Spleen (tissue), 11 donors: ENCODE results near the gene STX16. TPM values are rescaled to one million over a fixed set of nuclear protein-coding genes. Genes with fewer than 3 reads are reported as not detected.
A peak's percentile ranks its signal among the peaks of the same experiment; 100 is the strongest.

Experiments
- DNase-seq: peaks from one replicate; pipeline ENCODE4 v3.0.0-alpha.2; 2020
- H3K27ac ChIP-seq, 8 donors: fragments of 200-600 bp; sonication (generic) in 7 of 8; 1 replicate in 4 of 8; 2 replicates in 4 of 8; pipeline versions ENCODE4 v1.5.0 to v1.8.0; 2016 to 2021; ENCODE audit warnings: inconsistent platforms in 4 of 8, mild to moderate bottlenecking in 4 of 8, moderate library complexity in 1 of 8
- H3K27me3 ChIP-seq, 7 donors: fragments of 200-600 bp; sonication (generic) in 6 of 7; replicated peaks in 1 of 7; 1 replicate in 4 of 7; 2 replicates in 3 of 7; pipeline versions ENCODE4 v1.5.0 to v1.8.0; 2016 to 2021; ENCODE audit warnings: inconsistent platforms in 3 of 7, mild to moderate bottlenecking in 1 of 7
- H3K36me3 ChIP-seq, 6 donors: fragments of 200-600 bp; sonication (generic) in 5 of 6; 1 replicate in 4 of 6; 2 replicates in 2 of 6; pipeline versions ENCODE4 v1.5.0 to v1.8.0; 2016 to 2021; ENCODE audit warnings: inconsistent platforms in 2 of 6
- H3K4me1 ChIP-seq, 6 donors: fragments of 200-600 bp; sonication (generic) in 5 of 6; 1 replicate in 3 of 6; 2 replicates in 3 of 6; pipeline versions ENCODE4 v1.5.0 to v1.8.0; 2016 to 2021; ENCODE audit warnings: inconsistent platforms in 3 of 6
- H3K4me3 ChIP-seq, 8 donors: fragments of 200-600 bp; sonication (generic) in 7 of 8; 1 replicate in 4 of 8; 2 replicates in 4 of 8; pipeline versions ENCODE4 v1.5.0 to v1.8.0; 2016 to 2021; ENCODE audit warnings: inconsistent platforms in 4 of 8, mild to moderate bottlenecking in 4 of 8, moderate library complexity in 2 of 8
- H3K9me3 ChIP-seq, 8 donors: fragments of 200-600 bp; sonication (generic) in 7 of 8; 1 replicate in 4 of 8; 2 replicates in 4 of 8; pipeline versions ENCODE4 v1.5.0 to v1.8.0; 2016 to 2021; ENCODE audit warnings: inconsistent platforms in 4 of 8
- CTCF ChIP-seq, 11 experiments: fragments of 200-600 bp in 7 of 11; fragments of 450-650 bp in 4 of 11; sonication (generic) in 4 of 11; IDR thresholded peaks in 8 of 11; conservative IDR thresholded peaks in 3 of 11; 1 replicate in 7 of 11; 2 replicates in 4 of 11; pipeline versions ENCODE4 v1.4.0 to v1.8.0; 2016 to 2021; ENCODE audit warnings: antibody characterized with exemption in 11 of 11, inconsistent platforms in 4 of 11, mild to moderate bottlenecking in 1 of 11
- POLR2A ChIP-seq, 3 donors: fragments of 450-650 bp; IDR thresholded peaks; one replicate each; pipeline ENCODE4 v1.5.1; 2017; ENCODE audit warnings: antibody characterized with exemption in 3 of 3, mild to moderate bottlenecking in 1 of 3
- POLR2AphosphoS5 ChIP-seq, 3 donors: sonication (generic); formaldehyde crosslinking; IDR thresholded peaks; one replicate each; pipeline ENCODE4 v1.5.1; 2017; ENCODE audit warnings: antibody characterized with exemption in 3 of 3
- WGBS, 5 donors: extraction: QIAGEN DNeasy Blood & Tissue Kit in 3 of 5; methylation state at CpG; one replicate each; pipeline versions ENCODE4 v1.1.5 to v1.1.7; 2013 to 2018; 5-methylcytosine and 5-hydroxymethylcytosine counted together
- intact Hi-C: fragments of 100-400 bp; cut with DNase I; formaldehyde crosslinking; loops from one replicate; pipeline ENCODE4 v1.15.0; 2023; ENCODE audit warnings: low total_unique reads
- polyA plus RNA-seq, 3 donors: library from polyadenylated mRNA; stranded (reverse); fragments of 200-250 nt; gene quantifications; one replicate each; pipeline ENCODE4 v1.2.1, GENCODE V29; 2013
- total RNA-seq, 7 donors: library from RNA; depleted of rRNA in 3 of 7; stranded (reverse); fragments of >200 nt in 3 of 7; fragmentation: NEBNext Ultra II Directional in 4 of 7; extraction: Animal tissue kit (Norgen Biotek cat#: 25700) in 4 of 7; gene quantifications; one replicate each; pipeline versions ENCODE4 v1.1.0 to v1.2.1, GENCODE V29; 2016 to 2021
- donor health status: healthy with polysubstance abuse.
- donor health status: DM: no; HTN: no; CAD: no; lungs with moderate emphysema.
- donor health status: DM: no; HTN: no; CAD: no.
- donor health status: Bipolar disorder and iron deficiency.
- donor health status: healthy.
- donor health status: DM: no; HTN: no; CAD: no.
- donor health status: DM: yes; HTN: yes; CAD: no.

STX16 gene
- total and polyA plus RNA-seq, 10 donors: 34.4 to 105 (median 75.0) TPM

- H3K27ac ChIP-seq: no peak overlapping the region
- H3K4me3 ChIP-seq: no peak overlapping the region
- DNase-seq: peak; percentile 61
- intact Hi-C loops: no loop called here
- 92 to 97% (median 96%) methylated on average over 8 to 16 of the region's 16 CpGs for WGBS, 5 donors
- H3K36me3 ChIP-seq: peaks cover 0 to 59% (median 15%) of the 10 kb centered on the region in 6 donors
- no peaks in the 10 kb centered on the region for H3K4me1 ChIP-seq
- TF ChIP-seq CTCF (IDR thresholded peaks at IDR 0.05 in 8 of 11, conservative IDR thresholded peaks at IDR 0.05 in 3 of 11) (no peak), POLR2AphosphoS5 (IDR thresholded peaks at IDR 0.05) (peak in 1 of 3 donors; percentile 14)
- H3K27me3 ChIP-seq: peaks cover 0 to 2% (median 0%) of the 10 kb centered on the region in 7 donors
- H3K9me3 ChIP-seq: no peaks in the 10 kb centered on the region
Observed at GRCh38 chr20:58714340-58714922, 63.3 kb downstream of the STX16 start.

GRCh38 chr20:58714923-58715351 is 63.9 kb downstream of the STX16 start:
- TF ChIP-seq CTCF (IDR thresholded peaks at IDR 0.05 in 8 of 11, conservative IDR thresholded peaks at IDR 0.05 in 3 of 11) (no peak), POLR2AphosphoS5 (IDR thresholded peaks at IDR 0.05) (no peak)
- peak; percentile 72 for DNase-seq
- 94 to 95% (median 94%) methylated on average over 14 of the region's 14 CpGs for WGBS, 5 donors
- Histone ChIP-seq H3K4me1 (no peaks in the 10 kb centered on the region), H3K9me3 (no peaks in the 10 kb centered on the region), H3K36me3 (peaks cover 0 to 55% (median 15%) of the 10 kb centered on the region in 6 donors), H3K27me3 (peaks cover 0 to 7% (median 3%) of the 10 kb centered on the region in 7 donors), H3K27ac (no peak overlapping the region), H3K4me3 (no peak overlapping the region)
- intact Hi-C loops: no loop called here

GRCh38 chr20:58715391-58715800 is 64.3 kb downstream of the STX16 start:
- H3K36me3 ChIP-seq: peaks cover 0 to 55% (median 15%) of the 10 kb centered on the region in 6 donors
- no peaks in the 10 kb centered on the region for H3K9me3 ChIP-seq
- no peak for DNase-seq
- no peak overlapping the region for H3K27ac ChIP-seq
- intact Hi-C loops: no loop called here
- H3K4me3 ChIP-seq: no peak overlapping the region
- H3K4me1 ChIP-seq: no peaks in the 10 kb centered on the region
- WGBS, 5 donors: 87 to 94% (median 89%) methylated on average over 11 of the region's 11 CpGs
- no peak for TF ChIP-seq CTCF (IDR thresholded peaks at IDR 0.05 in 8 of 11, conservative IDR thresholded peaks at IDR 0.05 in 3 of 11)
- TF ChIP-seq POLR2AphosphoS5 (IDR thresholded peaks at IDR 0.05): no peak
- TF ChIP-seq POLR2A (IDR thresholded peaks at IDR 0.05): no peak
- peaks cover 0 to 11% (median 3%) of the 10 kb centered on the region in 7 donors for H3K27me3 ChIP-seq

- H3K27ac ChIP-seq: no peak overlapping the region
- DNase-seq: peak; percentile 60
- intact Hi-C loops: no loop called here
- H3K36me3 ChIP-seq: peaks cover 0 to 55% (median 15%) of the 10 kb centered on the region in 6 donors
- peaks cover 0 to 12% (median 3%) of the 10 kb centered on the region in 7 donors for H3K27me3 ChIP-seq
- TF ChIP-seq POLR2A (IDR thresholded peaks at IDR 0.05): no peak
- peak in 1 of 3 donors; percentile 34 for TF ChIP-seq POLR2AphosphoS5 (IDR thresholded peaks at IDR 0.05)
- no peak overlapping the region for H3K4me3 ChIP-seq
- H3K9me3 ChIP-seq: no peaks in the 10 kb centered on the region
- no peaks in the 10 kb centered on the region for H3K4me1 ChIP-seq
- 88 to 96% (median 93%) methylated on average over 11 to 18 of the region's 18 CpGs for WGBS, 5 donors
Observed at GRCh38 chr20:58715801-58716475, 64.9 kb downstream of the STX16 start.
